Mucosa of gallbladder (tissue), 1 donor: ENCODE results near the gene TAL1. TPM values are rescaled to one million over a fixed set of nuclear protein-coding genes. Genes with fewer than 3 reads are reported as not detected.
"Not testable (repeated sequence)": the region's sequence is repeated elsewhere in the genome, so short reads cannot be mapped to it uniquely, and the experiment has no call there.

Experiments
- DNase-seq: peaks from one replicate; pipeline ENCODE4 v3.0.0-alpha.2; 2020; ENCODE audit warnings: low spot score
- total RNA-seq: library from RNA; stranded (reverse); gene quantifications from one replicate; pipeline ENCODE4 v1.2.1, GENCODE V29; 2021
- donor health status: DM: no; HTN: no; CAD: no.

Gene TAL1
- total RNA-seq, 1 donor from 2014 or later: 6.0 TPM

DNA sequence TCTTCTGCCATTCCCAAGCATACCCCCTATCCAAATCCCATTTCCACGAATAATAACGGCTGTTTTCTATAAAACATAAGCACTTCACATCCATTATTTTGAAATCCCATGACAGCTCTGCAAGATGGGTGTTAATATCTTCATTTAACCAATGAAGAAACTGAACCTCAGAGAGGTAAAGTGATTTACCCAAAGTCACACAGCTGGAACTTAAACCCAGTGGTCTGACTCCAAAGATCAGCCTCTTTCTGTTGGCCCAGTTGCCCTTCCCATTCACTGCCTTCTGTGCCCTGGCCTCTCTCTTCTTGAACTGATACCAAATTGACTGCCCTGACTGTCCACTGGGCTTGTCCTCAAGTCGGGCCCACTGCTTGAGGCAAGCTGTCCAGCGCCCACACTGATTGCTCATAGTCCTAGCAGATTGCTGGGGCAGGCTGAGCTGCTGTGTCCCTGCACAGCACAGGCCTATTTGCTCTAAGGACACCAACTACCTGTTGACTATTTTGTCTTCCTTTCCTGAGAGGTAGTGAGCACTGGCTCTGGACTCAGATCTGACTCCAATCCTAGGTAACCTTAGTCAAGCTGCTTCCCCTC lies 19.3 kb downstream of the TAL1 start:
- no peak for DNase-seq

DNA sequence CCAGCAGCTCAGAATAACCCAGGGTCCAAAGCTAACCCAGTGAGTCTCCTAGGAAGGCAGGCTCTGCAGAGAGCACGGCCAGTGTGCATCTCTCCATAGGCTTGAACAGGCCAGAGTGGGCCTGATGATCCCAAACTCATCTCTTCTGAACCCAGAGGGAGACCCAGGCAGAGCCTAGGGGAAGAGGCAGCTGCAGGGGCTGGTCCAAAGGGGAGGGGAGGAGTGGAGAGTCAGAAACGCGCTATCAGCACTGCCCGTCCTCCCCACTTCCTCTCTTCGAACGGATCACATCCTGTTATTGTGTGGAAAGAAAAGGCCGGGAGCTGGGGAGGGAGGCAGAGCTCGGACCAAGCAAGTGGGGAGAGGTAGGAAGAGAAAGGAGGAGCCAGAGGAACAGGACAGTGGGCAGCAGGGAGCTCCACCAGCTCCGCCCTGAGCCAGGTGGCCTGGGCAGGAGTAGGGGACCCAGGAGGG lies 20.2 kb downstream of the TAL1 start:
- DNase-seq: peak; percentile 38

DNA sequence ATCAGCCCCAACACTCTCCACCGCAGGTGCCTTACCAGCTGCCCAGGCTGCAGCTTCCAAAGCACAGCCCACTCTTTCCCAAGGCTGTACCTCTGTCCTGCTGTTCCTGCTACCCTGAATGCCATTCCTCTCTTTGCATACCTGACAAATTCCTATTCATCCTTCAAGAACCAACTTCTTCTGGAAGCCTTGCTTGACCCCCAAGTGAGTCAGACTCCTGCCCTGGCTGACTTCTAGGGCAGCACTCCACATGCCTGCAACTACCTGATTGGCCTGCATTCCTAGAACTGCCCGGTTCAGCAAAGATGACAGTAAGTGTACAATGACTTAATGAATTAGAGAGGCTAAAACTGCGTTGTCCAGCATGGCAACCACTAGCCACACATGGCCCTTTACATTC lies 21.4 kb downstream of the TAL1 start:
- no peak for DNase-seq

DNA sequence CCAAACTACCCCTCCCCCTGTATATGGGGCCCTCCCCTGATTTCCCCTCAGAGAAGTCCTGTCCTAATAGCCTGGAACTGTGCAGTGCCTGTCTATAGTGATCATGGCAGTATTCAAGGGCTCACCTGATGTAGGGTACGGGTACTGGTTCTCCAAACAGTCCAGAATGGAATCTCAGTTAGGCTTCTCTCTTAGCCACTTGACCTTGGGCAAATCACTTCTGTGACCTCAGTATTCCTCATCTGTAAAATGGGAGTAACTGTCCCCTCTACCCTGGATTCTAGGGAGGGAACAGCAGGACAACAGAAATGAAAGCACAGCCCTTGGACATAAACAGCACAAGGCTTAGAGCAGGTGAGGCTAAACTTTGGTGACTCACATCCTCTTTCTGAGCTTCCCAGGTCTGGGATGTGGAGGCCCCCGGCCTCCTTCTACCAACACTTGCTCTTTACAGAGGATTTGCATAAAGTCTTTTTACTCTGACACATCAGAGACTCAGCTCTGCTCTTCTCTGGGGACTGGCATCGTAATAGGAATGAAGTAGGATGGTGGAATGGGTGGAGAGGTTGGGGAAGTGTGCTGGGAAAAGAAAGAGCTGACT lies 22.2 kb downstream of the TAL1 start:
- DNase-seq: no peak

DNA sequence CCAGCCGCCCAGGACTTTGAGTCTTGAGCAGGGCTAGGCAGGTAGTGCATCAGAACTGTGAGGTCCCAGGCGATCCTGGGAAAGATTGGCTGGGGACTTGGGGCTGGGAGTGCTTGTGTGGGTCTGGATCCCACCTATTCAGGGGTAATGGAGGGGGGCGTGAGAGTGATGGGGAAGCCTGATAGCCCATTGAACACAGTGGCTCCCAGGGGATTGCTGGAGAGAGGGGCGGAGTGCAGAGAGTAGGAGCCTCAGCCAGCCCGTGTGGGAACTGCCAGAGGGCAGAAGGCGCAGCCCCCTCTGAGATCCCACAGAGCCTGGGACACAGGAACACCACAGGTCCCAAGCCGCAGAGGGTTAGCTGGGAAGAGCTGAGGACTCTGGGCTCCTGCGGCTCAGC lies 22.9 kb downstream of the TAL1 start:
- DNase-seq: no peak

DNA sequence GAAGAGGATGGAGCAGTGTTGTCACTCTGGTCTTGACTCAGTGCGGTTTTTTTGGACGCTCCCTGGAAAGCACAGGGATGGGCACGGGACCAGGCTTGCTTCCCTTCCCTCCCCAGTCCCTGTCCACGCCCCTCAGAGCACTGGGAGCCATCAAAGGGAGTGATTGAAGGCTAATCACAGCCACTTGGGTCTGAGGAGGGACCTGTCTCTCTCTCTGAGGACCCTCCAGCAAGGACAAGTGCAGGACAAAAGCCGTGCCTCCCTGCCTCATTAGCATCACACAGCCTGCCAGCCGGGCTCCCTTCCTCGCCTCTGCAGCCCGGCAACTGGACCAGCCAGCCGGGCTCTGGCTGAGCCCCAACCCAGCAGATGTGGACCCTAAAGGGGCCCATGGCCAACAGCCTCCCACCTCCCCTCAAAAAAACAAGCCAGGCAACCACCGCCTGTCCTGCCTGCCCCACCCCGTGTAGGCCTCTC lies 23.6 kb downstream of the TAL1 start:
- DNase-seq: no peak

DNA sequence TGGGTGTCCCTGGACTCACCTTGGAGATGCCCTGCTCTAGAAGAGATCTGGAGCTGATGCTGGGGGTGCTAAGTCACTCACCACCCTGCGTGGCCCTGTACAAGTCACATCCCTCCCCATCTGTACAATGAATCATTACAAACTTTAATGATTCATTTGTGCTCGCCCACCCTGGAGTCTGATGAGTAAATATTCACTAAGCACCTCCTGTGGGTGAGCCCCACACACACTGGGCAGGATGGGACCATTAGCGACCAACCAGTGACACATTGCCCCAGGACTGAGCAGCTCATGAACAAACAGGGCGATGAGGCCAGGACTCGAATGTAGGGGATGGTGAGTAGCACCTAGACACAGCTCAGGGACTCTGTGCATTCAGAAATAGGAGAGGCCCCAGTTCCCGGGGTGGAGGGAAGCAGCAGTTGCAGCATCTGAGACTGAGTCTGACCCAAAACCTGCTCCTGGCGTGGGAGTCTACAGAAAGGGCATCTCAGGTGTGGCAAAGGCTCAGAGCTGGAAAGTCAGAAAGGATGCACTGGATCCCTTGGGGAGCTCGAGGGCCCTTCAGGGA lies 24.1 kb downstream of the TAL1 start:
- no peak for DNase-seq

DNA sequence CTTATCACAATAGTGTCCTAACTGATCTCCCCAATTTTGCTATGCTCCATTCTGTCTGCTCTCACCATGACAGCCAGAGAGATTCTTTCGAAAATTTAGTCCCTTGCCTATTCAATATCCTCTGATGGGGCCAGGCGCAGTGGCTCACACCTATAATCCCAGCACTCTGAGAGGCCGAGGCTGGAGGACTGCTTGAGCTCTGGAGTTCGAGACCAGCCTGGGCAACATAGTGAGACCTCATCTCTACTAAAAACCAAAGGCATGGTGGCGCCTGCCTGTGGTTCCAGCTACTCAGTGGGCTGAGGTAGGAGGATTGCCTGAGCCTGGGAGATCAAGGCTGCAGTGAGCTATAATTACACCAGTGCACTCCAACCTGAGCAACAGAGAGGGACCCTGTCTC lies 26.1 kb downstream of the TAL1 start:
- no peak for DNase-seq

DNA sequence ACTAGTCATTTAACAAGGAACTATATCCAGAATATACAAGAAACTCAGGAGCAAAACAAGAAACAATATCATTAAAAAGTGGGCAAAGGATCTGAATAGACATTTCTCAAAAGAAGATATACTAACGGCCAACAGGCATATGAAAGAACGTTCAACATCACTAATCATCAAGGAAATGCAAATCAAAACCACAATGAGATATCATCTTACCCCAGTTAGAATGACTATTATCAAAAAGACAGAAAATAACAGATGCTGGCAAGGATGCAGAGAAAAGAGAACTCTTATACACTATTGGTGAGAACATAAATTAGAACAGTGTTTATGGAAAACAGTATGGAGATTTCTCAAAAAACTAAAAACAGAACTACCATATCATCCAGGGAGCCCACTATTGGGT lies 28.5 kb downstream of the TAL1 start:
- not testable (repeated sequence) for DNase-seq

DNA sequence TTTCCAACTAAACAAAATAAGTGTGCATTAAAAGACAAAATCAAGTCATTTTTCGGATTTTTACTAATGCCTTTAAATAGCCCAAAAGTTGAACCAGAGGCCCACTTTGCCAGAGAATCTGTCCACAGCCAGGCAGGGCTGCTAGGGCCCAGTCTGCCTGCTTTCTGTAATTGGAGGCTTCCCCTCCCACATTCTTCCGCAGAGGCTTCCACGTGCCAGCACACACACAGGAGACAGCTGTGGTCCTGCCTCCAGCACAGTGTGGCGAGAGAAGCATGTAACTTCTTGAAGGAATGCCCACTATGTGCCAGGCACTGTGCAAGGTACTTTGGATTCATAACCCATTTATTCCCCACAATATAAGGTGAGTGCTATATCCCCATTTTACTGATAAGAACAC lies 30.8 kb downstream of the TAL1 start:
- DNase-seq: no peak

DNA sequence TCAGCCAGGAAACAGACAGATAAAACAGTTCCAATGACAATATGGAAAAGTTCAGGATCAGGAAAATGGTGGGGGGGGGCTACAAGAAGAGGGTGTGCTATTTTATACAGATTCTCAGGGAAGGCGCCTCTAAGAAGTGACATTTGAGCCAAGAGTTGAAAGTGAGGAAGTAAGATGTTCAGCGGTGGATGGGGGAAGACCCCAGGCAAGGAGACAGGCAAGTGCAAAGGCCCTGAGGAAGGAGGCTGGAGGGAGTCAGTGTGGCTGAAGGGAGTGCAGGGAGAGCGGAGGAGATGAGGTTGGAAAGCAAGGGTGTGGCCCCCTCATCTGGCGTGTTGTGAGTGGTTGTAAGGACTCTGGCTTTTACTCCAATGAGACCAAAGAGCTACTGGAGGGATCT lies 33.8 kb downstream of the TAL1 start:
- DNase-seq: no peak

DNA sequence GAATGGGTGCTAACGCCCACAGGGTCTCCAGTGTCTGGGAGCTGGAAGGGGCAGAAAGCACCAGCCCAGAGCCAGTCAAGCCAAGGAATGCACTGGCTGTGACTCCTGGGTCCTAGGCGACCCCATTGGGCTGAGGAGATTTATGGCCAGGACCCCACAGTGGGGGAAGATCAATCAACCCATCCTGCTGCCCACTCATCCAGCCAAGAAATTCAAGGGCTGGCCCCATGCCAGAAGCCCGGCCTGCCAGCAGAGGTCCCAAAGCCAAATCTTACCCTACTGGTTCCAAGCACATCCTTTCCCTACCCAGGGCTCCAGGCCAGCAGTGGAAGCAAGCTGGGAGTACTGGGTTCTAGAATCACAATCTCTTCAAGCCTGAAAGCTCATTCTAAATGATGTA lies 35.4 kb downstream of the TAL1 start:
- no peak for DNase-seq

DNA sequence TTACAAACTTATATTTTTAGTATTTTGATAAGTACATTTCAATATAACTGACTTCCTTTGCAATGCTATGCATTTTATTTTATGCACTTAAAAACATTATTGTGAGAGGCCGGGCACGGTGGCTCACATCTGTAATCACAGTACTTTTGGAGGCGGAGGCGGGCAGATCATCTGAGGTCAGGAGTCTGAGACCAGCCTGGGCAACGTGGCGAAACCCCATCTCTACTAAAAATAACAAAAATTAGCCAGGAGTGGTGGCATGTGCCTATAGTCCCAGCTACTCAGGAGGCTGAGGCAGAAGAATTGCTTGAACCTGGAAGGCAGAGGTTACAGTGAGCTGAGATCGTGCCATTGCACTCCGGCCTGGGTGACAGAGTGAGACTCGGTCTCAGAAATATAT lies 36.0 kb downstream of the TAL1 start:
- not testable (repeated sequence) for DNase-seq

DNA sequence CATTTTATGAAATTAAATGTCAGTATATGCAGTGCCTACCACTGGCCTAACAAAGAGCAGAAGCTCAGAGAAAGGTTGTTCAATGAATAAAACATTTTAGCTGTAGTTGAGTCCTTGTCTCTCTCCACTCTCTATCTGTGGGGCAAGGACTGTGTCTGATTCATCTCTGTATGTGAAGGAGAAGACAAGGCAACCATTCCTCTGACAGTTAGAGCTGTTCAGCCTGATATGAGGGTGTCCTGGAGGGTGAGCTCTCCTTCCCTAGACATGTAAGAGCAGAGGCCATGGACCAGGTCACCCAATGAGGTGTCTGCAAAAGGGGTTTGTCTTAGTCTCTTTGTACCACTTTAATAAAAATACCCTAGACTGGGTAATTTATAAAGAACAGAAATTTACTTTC lies 37.7 kb downstream of the TAL1 start:
- DNase-seq: no peak

DNA sequence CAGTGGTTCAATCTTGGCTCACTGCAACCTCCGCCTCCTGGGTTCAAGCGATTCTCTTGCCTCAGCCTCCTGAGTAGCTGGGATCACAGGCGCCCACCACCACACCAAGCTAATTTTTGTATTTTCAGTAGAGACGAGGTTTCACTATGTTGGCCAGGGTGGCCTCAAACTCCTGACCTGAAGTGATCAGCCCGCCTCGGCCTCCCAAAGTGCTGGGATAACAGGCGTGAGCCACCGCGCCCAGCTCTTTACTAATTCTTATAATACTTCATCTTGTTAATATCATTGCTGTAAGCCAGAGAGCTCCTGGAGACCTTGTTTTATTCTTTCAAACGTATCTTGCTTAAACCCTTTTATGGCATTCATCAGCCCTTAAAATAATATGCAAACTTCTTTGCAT lies 38.5 kb downstream of the TAL1 start:
- not testable (repeated sequence) for DNase-seq

DNA sequence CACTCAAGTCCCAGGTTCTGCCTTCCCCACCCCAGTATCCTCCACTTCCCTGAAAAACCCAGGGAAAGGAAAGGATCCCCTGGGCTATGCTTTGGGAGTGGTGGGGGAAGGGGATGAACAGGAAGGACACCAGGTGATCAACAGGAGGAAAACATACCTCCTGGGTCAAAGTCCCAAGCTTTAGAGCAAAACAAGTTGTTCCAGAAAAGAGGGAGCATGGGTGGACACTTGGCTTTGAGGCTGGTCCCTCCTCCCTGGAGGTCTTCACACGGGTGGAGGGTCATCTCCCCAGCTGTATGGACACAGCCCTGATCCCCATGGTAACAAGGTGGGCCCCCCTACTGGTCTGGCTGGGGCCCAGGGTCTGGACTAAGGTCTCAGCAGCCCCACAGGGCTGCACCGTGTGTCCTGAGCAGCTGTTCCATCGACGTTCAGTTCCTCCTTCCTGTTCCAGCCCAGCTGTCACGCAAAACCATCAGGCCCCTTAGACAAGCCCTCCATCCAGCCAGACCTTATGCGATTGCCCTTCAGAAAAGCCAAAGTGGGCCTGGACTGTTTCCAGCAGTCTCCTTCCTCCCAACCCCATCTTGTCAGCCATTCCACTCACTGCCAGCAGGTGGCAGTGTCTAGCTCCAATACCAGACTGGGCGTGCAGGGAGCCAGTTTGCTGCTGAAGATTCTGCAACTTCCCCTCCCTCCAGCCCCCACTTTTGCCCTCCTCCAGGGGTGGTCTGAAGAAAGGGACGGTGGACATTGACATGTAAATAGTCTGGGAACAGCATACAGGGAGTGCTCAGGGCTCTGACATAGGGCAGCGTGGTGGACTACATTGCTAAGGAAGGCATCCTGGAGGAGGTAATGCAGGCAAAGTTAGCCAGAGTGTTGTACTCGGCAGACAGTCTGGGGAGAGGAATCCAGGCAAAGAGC lies 39.3 kb downstream of the TAL1 start:
- DNase-seq: peak; percentile 83

DNA sequence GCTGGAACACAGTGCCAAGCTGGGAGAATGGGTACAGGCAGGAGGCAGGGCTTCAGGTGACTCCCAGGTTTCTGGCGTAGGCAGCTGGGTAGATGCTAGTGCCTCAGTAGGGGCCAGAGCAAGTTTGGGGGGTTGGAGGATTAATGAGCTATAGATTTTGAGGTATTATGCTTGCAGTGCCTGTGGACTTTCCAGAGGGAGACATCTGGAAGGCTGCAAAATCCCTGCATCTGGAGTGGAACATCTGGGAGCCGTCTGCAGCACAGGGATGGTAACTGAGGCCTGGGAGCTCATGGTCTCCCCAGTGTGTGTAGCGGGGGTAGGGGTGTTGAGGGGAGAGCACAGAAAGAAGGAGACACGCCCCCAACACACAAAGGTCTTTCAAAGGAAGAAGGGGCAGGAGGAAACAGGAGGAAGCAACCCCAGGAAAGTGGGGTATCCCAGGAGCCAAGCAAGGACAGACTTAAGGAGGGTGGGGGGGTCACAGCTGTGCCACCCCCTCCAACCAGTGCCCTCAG lies 40.0 kb downstream of the TAL1 start:
- DNase-seq: peak; percentile 45

DNA sequence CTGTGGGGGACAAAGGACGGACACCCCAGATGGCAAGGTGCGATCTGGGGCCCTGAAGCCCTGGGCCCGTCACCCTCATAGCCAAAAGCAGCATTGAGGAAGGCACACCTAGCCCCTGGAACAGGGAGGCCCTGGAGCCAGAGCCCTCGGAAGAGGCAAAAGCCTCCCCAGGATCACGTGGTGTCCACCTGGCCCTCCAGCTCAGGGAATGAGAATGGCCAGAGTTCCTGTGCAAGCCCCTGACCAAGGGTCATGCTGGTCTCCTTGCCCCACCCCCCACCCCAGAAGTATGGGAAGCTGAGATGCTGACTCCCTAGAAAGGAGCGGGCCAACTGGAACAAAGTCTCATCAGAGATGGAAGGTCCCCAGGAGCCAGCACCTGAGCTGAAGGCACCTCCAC lies 41.2 kb downstream of the TAL1 start:
- DNase-seq: no peak

DNA sequence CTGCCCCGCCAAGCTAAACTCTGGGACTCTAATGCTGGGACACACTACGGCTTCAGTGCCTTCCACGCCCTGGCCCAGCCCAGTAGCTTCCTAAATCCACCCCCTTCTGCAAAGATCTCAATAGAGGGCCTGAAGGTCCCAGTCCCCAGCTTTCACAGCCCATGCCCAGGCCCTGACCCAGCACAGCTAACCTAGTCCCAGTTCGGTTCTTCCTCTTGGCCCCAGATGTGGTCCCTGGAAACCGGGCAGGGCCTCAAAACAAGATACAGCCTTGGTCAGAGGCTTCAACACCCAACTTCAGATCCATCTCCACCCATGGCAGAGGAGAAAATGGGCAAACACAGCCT lies 41.5 kb downstream of the TAL1 start:
- DNase-seq: no peak

DNA sequence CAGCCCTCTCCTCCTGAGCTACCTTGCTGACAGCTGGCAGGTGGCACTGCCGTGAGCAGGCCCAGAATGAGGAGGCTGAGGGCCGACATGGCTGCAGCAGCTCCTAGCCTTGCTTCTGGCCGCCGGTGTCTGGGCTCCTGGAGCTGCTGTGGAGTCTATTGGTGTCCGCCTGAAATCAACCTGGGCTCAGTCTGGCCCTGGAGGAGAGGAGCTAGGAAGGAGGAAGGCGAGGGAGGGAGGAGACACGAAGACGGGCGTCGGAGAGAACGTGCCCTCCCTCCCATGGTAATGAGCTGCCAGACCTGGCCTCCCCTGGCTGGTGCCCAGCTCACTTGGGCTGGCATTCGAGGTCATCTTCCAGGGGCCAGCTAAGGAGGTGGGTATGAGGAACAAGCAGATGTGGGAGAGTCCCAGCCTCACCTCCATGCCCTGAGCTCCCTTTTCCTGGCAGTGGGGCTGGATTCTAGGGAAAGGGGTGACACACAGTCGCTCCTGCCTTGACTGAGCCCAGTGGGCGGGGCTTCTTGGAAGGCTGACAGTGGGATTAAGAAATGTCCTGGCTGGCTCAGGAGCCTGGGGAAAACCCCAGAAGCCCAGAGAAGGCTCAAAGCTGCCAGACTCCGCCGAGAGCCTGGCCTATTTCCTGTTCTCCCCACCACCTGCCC lies 42.0 kb downstream of the TAL1 start, which contains the start of gene PDZK1IP1:
TSS of gene PDZK1IP1 (minus strand) at position 193 of the 665 bp plus-strand sequence. CDS start at position 89, 104 bp downstream.
- peak; percentile 93 for DNase-seq
